Skin of body (tissue), 2 donors: Measurements from ENCODE around the gene CSMD2. TPM values are rescaled to one million over a fixed set of nuclear protein-coding genes. Genes with fewer than 3 reads are reported as not detected.

ENCODE experiments used
- DNase-seq: peaks from one replicate; lab custom pipeline; 2025; lab: John Stamatoyannopoulos, UW
- total RNA-seq: library from RNA; depleted of rRNA; stranded (reverse); fragments of >200 nt; gene quantifications from one replicate; pipeline ENCODE4 v1.2.3, GENCODE V29; 2014

Gene CSMD2
- total RNA-seq, 1 donor from 2014 or later = 2.4 TPM

GRCh38 chr1:33966346-33967141 is 198.5 kb downstream of the CSMD2 start:
- DNase-seq = no peak

GRCh38 chr1:33965086-33965485 is 199.9 kb downstream of the CSMD2 start:
- no peak for DNase-seq

- no peak for DNase-seq
Measured at GRCh38 chr1:33962061-33962460, 203.0 kb downstream of the CSMD2 start.

- DNase-seq = no peak
Measured at GRCh38 chr1:33960188-33960895, 204.7 kb downstream of the CSMD2 start.

GRCh38 chr1:33957854-33958253 is 207.2 kb downstream of the CSMD2 start:
- no peak for DNase-seq

GRCh38 chr1:33955096-33955495 is 209.9 kb downstream of the CSMD2 start:
- DNase-seq = no peak

GRCh38 chr1:33949570-33949969 is 215.5 kb downstream of the CSMD2 start:
- DNase-seq = no peak

GRCh38 chr1:33948291-33948690 is 216.7 kb downstream of the CSMD2 start:
- DNase-seq = no peak

- no peak for DNase-seq
Measured at GRCh38 chr1:33946836-33947235, 218.2 kb downstream of the CSMD2 start.

- DNase-seq = no peak
Measured at GRCh38 chr1:33944846-33945245, 220.2 kb downstream of the CSMD2 start.

GRCh38 chr1:33943978-33944377 is 221.1 kb downstream of the CSMD2 start:
- no peak for DNase-seq

- no peak for DNase-seq
Measured at GRCh38 chr1:33932871-33933270, 232.2 kb downstream of the CSMD2 start.

GRCh38 chr1:33931111-33931475 is 233.9 kb downstream of the CSMD2 start:
- DNase-seq = no peak

GRCh38 chr1:33930346-33931110 is 234.5 kb downstream of the CSMD2 start:
- DNase-seq = no peak

GRCh38 chr1:33928251-33928650 is 236.8 kb downstream of the CSMD2 start:
- DNase-seq = no peak

- no peak for DNase-seq
Measured at GRCh38 chr1:33927721-33928120, 237.3 kb downstream of the CSMD2 start.

- no peak for DNase-seq
Measured at GRCh38 chr1:33925586-33925985, 239.4 kb downstream of the CSMD2 start.

- DNase-seq = no peak
Measured at GRCh38 chr1:33921281-33921680, 243.7 kb downstream of the CSMD2 start.

- DNase-seq = no peak
Measured at GRCh38 chr1:33918368-33918767, 246.7 kb downstream of the CSMD2 start.

- no peak for DNase-seq
Measured at GRCh38 chr1:33916786-33917185, 248.2 kb downstream of the CSMD2 start.

GRCh38 chr1:33914531-33914930 is 250.5 kb downstream of the CSMD2 start:
- DNase-seq = no peak

- no peak for DNase-seq
Measured at GRCh38 chr1:33908324-33908956, 256.6 kb downstream of the CSMD2 start.
